NCI-H1105 treated with DMSO at 0.1 percent for 48 hours (cell line): Measurements from ENCODE around the gene MARCO.
"Not testable (repeated sequence)": the region's sequence is repeated elsewhere in the genome, so short reads cannot be mapped to it uniquely, and the experiment has no call there.

Source experiments
- DNase-seq: peaks from one replicate; lab custom pipeline; 2025; lab: John Stamatoyannopoulos, UW

The MARCO gene

DNA sequence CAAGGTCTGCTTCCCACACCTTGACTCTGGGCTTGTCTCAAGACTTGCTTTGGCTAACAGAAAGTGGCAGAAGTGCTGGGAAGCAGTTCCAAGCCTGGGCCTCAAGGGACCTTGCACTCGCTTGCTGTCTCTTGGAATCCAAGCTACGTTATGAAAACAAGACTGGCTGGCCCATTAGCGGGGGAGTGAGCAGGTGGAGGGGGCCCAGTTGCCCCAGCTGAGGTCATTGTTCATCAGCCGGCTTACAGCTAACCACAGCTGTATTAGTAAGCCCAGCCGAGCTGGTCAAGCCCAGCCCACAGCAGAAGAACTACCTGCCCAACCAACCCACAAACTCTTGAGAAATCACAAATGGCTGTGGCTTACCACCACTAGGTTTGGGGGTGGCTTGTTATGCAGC lies 63.1 kb downstream of the MARCO start:
- no peak for DNase-seq

GRCh38 chr2:119005555-119005954 lies 63.6 kb downstream of the MARCO start:
- no peak for DNase-seq

DNA sequence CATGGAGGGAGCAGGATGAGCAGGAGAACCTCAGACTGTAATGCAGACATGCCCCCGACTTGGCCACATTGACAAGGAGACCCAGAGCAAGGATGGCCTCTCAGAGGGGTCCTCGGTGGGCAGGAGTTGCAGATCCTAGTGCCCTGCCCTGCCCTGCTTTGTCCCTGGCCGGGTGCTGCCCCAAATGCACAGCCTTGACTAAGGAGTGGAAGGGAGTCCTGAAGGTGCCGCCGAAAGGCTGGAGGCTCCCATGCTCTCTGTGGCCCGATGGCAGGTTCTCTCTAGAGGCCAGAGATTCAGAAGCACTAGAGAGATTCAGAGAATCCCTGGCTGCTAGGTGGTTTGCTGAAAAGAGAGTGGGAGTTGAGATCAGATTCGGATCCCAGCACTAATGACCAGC lies 64.4 kb downstream of the MARCO start:
- no peak for DNase-seq

DNA sequence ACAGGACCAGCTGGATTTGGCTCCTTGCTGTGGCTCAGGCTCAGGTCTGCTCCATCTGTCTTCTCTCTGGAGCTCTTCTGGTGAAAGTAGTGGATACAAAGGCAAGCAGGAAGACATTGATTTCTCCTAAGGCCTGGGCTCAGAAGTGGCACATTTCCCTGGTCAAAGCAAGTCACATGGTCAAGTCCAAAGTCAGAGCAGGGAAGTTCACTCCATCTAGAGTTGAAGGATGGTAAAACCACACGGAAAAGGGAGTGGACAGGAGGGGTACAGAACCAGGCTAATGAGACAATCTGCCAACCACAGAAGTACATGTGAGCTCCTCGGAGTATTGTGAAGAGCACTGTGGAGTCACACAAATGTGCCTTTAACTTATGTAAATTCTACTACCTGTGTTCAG lies 66.1 kb downstream of the MARCO start:
- DNase-seq, result no peak

- no peak for DNase-seq
Observed at GRCh38 chr2:119009110-119009509, 67.1 kb downstream of the MARCO start.

GRCh38 chr2:119010336-119010735 lies 68.3 kb downstream of the MARCO start:
- DNase-seq, result no peak

DNA sequence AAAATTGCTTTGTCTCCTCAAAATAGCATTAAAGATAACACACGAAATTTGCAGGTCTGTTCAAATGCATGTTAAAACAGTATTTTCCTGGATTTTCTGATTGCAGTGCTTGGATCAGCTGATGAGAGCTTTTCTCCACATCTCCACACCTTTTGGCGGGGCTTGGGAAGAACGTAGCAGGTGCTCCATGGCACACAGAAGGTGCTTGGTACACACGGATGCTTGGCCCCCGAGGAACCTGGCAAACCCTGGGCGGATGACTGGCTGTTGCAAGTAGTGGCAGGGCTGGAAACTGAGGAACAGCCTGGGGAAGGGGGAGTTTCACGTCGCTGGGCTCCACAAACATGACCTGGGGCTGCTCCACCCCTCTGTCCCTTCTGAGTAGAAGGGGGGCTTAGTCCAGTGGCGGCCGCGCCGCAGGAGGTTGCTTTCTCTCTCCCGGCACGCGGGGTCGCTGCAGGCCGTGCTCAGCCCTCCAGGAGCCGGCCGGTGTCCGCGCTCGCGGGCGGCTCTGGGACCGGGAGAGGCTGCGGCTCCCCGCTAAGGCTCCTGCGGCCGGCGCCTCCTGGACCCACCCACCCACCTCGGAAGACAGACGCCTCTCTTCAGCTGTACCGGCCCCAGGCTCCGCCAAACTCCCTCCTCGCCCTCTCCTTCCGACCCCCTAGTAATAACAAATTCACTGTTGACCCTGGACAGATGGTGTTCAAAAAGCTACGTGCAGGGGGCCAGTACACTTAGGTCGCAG lies 69.3 kb downstream of the MARCO start:
- peak; percentile 51 for DNase-seq

DNA sequence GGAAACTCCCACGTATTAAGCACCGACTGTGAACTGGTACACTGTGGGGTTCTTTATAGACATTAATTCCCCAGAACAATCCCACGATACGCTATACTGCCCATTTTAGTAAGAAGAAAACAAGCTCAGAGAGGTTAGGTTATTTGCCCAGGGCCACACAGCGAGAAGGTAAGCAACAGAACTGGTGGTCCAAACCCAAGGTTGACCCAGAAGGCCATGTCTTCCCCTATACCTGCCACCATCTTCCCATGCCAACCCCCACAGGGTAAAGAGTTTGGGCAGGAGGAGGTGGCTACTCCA lies 69.9 kb downstream of the MARCO start:
- DNase-seq, result no peak

- DNase-seq, result no peak
Observed at GRCh38 chr2:119012345-119013301, 70.6 kb downstream of the MARCO start.

DNA sequence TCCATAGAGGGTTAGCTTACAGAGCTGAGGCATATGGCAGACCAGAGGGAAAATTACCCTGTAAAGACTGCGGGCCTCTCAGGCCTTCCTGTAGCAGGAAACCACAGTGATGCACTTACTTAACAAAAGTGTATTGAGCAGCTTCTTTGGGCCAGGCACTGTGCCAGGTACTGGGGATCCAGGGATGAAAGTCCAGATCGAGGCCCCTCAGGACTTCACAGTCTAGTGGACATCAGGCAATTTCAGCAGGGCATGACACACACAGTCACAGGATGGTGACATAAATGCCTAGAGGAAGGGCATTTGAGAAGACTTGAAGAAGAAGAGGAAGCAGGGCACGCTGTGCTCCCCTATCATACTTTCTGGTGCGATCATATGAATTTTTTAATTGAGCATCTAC lies 71.7 kb downstream of the MARCO start:
- DNase-seq, result no peak

- no peak for DNase-seq
Observed at GRCh38 chr2:119015845-119016244, 73.9 kb downstream of the MARCO start.

GRCh38 chr2:119019521-119019920 lies 77.5 kb downstream of the MARCO start:
- no peak for DNase-seq

GRCh38 chr2:119022678-119023077 lies 80.7 kb downstream of the MARCO start:
- DNase-seq, result no peak

- no peak for DNase-seq
Observed at GRCh38 chr2:119023534-119023933, 81.5 kb downstream of the MARCO start.

GRCh38 chr2:119024152-119024551 lies 82.2 kb downstream of the MARCO start:
- no peak for DNase-seq

GRCh38 chr2:119024568-119024967 lies 82.6 kb downstream of the MARCO start:
- no peak for DNase-seq

- no peak for DNase-seq
Observed at GRCh38 chr2:119025013-119025412, 83.0 kb downstream of the MARCO start.

- DNase-seq, result no peak
Observed at GRCh38 chr2:119025762-119026351, 83.9 kb downstream of the MARCO start.

DNA sequence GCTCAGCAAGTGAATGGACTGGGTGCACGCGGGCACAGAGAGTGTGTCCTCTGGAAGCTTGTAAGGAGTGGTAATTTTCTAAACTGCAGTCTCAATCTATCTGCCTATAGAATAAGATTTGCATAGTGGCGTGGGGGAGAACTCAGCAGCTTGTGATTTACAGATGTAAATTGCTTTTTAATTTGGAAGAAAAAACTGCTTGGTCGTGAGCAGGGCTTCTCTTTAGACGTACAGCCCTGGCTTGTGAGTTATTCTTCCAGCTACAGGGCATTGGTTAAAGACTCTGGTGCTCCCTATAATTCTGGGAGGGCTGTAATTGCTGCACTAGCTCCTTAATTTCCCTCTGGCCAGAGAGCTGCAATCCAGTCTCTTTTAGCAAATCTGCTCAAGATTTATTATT lies 84.9 kb downstream of the MARCO start:
- DNase-seq, result no peak

DNA sequence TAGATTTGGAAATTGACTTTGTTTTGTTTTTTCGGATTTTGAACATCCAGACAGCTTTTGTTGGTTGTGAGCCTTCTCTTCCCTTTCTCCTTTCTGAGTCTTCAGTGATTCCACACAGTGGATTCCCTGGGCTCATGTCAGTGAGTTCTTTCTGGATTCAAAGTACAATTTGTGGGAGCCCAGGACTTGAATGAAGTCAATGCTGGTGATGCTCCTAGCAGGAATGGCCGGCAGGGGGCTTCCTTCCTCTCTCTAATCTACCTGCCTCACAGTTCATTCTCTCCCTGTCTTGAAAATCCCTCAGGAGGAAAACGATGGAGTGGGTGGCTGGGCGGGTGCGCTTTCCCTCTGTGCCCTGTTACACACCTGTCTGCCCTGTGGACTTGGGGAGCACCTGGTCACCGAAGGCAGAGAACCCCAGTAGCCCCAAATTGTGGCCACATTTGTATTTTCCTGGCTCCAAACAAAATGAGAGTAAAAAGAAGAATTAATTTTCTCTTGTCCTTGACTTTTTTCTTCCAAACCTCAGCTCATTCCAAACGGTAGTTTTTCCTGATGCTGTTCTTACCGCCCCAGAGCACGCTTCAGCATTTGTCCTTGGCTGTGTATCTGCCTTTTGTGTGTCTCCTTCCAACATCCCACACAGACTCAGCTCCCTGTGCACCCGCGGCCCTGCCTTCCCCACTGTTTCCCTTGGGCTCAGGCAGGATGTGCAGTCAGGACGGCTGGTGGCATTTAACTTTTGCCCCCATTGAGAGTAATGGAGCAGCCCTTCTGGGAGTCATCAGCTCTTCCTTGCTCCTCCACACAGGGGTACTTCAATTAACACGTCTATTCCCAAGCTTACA lies 86.6 kb downstream of the MARCO start:
- DNase-seq, result no peak

- no peak for DNase-seq
Observed at GRCh38 chr2:119029297-119029696, 87.3 kb downstream of the MARCO start.

DNA sequence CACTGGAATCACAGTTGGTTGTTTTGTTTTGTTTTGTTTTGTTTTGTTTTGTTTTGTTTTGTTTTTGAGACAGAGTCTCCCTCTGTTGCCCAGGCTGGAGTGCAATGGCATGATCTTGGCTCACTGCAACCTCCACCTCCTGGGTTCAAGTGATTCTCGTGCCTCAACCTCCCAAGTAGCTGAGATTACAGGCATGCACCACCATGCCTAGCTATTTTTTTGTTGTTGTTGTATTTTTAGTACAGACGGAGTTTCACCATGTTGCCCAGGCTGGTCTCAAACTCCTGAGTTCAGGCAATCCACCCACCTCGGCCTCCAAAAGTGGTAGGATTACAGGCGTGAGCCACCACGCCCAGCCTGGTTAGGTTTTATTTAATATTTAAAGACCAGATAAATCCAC lies 95.9 kb downstream of the MARCO start:
- not testable (repeated sequence) for DNase-seq
